Type B pancreatic cell (in vitro differentiated cells): ENCODE data around the gene SCNM1. TPM values are rescaled to one million over a fixed set of nuclear protein-coding genes. Genes with fewer than 3 reads are reported as not detected.
"Not testable (repeated sequence)": the region's sequence is repeated elsewhere in the genome, so short reads cannot be mapped to it uniquely, and the experiment has no call there.

Experiments used
- DNase-seq: peaks from one replicate; pipeline ENCODE4 v3.0.0; 2021; ENCODE audit warnings: mixed read lengths; ENCODE audit not compliant: unreplicated experiment; ENCODE audit errors: extremely low spot score
- H3K27ac Mint-ChIP-seq: 2 replicates; pipeline ENCODE4 v1.8.0; 2021; ENCODE audit warnings: mild to moderate bottlenecking, mixed read lengths
- H3K27me3 Mint-ChIP-seq: 2 replicates; pipeline ENCODE4 v1.8.0; 2021; ENCODE audit warnings: mixed read lengths
- H3K36me3 Mint-ChIP-seq: 2 replicates; pipeline ENCODE4 v1.8.0; 2021; ENCODE audit warnings: mixed read lengths
- H3K4me1 Mint-ChIP-seq: one replicate; pipeline ENCODE4 v1.8.0; 2021; ENCODE audit warnings: mixed read lengths; ENCODE audit not compliant: unreplicated experiment
- H3K4me3 Mint-ChIP-seq: 2 replicates; pipeline ENCODE4 v1.8.0; 2021; ENCODE audit warnings: mild to moderate bottlenecking, mixed read lengths
- H3K9me3 Mint-ChIP-seq: 2 replicates; pipeline ENCODE4 v1.8.0; 2021; ENCODE audit warnings: mixed read lengths
- CTCF ChIP-seq: fragments of 200-600 bp; sonication (generic); conservative IDR thresholded peaks from 2 replicates; pipeline ENCODE4 v1.5.0; 2021; ENCODE audit warnings: antibody characterized with exemption, mild to moderate bottlenecking
- total RNA-seq: library from RNA; stranded (reverse); gene quantifications from 2 replicates; pipeline ENCODE4 v1.2.1, GENCODE V29; 2021; ENCODE audit warnings: low replicate concordance

Gene SCNM1
- total RNA-seq, 1 donor from 2014 or later = 39.3 TPM

GRCh38 chr1:151189637-151190445 lies 23.9 kb downstream of the SCNM1 start, which contains the start of gene VPS72:
Gene VPS72 (minus strand): TSS chr1:151190197. CDS start chr1:151190121, 76 bp downstream.
- no peak for TF ChIP-seq CTCF
- Mint-ChIP-seq H3K4me3 (peak within 1 kb of the TSS; percentile 100), H3K9me3 (no peaks in the 10 kb centered on the region), H3K4me1 (peaks cover 17% of the 10 kb centered on the region), H3K27me3 (peaks cover 3% of the 10 kb centered on the region), H3K36me3 (peaks cover 10% of the 10 kb centered on the region), H3K27ac (peak within 1 kb of the TSS; percentile 100)
- peak; percentile 84 for DNase-seq

- Mint-ChIP-seq H3K4me3 (no peak overlapping the region), H3K27ac (peak overlapping the region; percentile 67), H3K27me3 (peaks cover 3% of the 10 kb centered on the region), H3K9me3 (no peaks in the 10 kb centered on the region), H3K36me3 (no peaks in the 10 kb centered on the region), H3K4me1 (peaks cover 16% of the 10 kb centered on the region)
- TF ChIP-seq CTCF = no peak
- no peak for DNase-seq
Observed at GRCh38 chr1:151192047-151192446, 26.1 kb downstream of the SCNM1 start.

GRCh38 chr1:151193304-151193703 lies 27.4 kb downstream of the SCNM1 start:
- H3K27ac Mint-ChIP-seq = no peak overlapping the region
- no peak for TF ChIP-seq CTCF
- H3K4me3 Mint-ChIP-seq = no peak overlapping the region
- peaks cover 22% of the 10 kb centered on the region for H3K4me1 Mint-ChIP-seq
- H3K9me3 Mint-ChIP-seq = no peaks in the 10 kb centered on the region
- H3K36me3 Mint-ChIP-seq = no peaks in the 10 kb centered on the region
- DNase-seq = no peak
- peaks cover 3% of the 10 kb centered on the region for H3K27me3 Mint-ChIP-seq

- DNase-seq = no peak
Observed at GRCh38 chr1:151193856-151194255, 27.9 kb downstream of the SCNM1 start.

GRCh38 chr1:151194894-151195594 lies 29.1 kb downstream of the SCNM1 start:
- H3K4me3 Mint-ChIP-seq = peak overlapping the region; percentile 64

More at GRCh38 chr1:151193856-151194255, 27.9 kb downstream of the SCNM1 start:
- TF ChIP-seq CTCF = no peak
- Mint-ChIP-seq H3K4me3 (peak overlapping the region; percentile 2), H3K27ac (peak overlapping the region; percentile 74), H3K4me1 (peaks cover 18% of the 10 kb centered on the region), H3K36me3 (no peaks in the 10 kb centered on the region), H3K9me3 (no peaks in the 10 kb centered on the region), H3K27me3 (peaks cover 3% of the 10 kb centered on the region)

More at GRCh38 chr1:151194894-151195594, 29.1 kb downstream of the SCNM1 start:
- not testable (repeated sequence) for H3K9me3 Mint-ChIP-seq, DNase-seq, H3K36me3 Mint-ChIP-seq, H3K27me3 Mint-ChIP-seq
- H3K27ac Mint-ChIP-seq = peak overlapping the region; percentile 99
- H3K4me1 Mint-ChIP-seq = peaks cover 20% of the 10 kb centered on the region
